Ramos (cell line): Measurements from ENCODE around the gene MTUS2.

ENCODE experiments used
- in situ Hi-C: fragments of 300-500 bp; cut with MboI; formaldehyde crosslinking; loops from one replicate; pipeline ENCODE4 v1.14.3; 2022; ENCODE audit warnings: low sequenced_read_pairs; ENCODE audit not compliant: unreplicated experiment

Gene MTUS2

GRCh38 chr13:29020314-29020713 is 200.2 kb downstream of the MTUS2 start:
- in situ Hi-C loops: no loop called here

- in situ Hi-C loops: no loop called here
Measured at GRCh38 chr13:29021311-29021710, 201.2 kb downstream of the MTUS2 start.

- in situ Hi-C loops: no loop called here
Measured at GRCh38 chr13:29021717-29022116, 201.6 kb downstream of the MTUS2 start.

GRCh38 chr13:29022410-29022809 is 202.3 kb downstream of the MTUS2 start:
- in situ Hi-C loops: no loop called here

- in situ Hi-C loops: no loop called here
Measured at GRCh38 chr13:29022968-29023367, 202.8 kb downstream of the MTUS2 start.

- in situ Hi-C loops: no loop called here
Measured at GRCh38 chr13:29024783-29025182, 204.6 kb downstream of the MTUS2 start.

- in situ Hi-C loops: no loop called here
Measured at GRCh38 chr13:29028868-29029267, 208.7 kb downstream of the MTUS2 start.

GRCh38 chr13:29038700-29039099 is 218.6 kb downstream of the MTUS2 start:
- in situ Hi-C loops: no loop called here

GRCh38 chr13:29039212-29039611 is 219.1 kb downstream of the MTUS2 start:
- in situ Hi-C loops: no loop called here

- in situ Hi-C loops: no loop called here
Measured at GRCh38 chr13:29046588-29046987, 226.4 kb downstream of the MTUS2 start.

GRCh38 chr13:29049524-29049923 is 229.4 kb downstream of the MTUS2 start:
- in situ Hi-C loops: no loop called here

- in situ Hi-C loops: no loop called here
Measured at GRCh38 chr13:29050719-29051118, 230.6 kb downstream of the MTUS2 start.

GRCh38 chr13:29059800-29060199 is 239.7 kb downstream of the MTUS2 start:
- in situ Hi-C loops: no loop called here

GRCh38 chr13:29065142-29065541 is 245.0 kb downstream of the MTUS2 start:
- in situ Hi-C loops: no loop called here

- in situ Hi-C loops: no loop called here
Measured at GRCh38 chr13:29067306-29067945, 247.3 kb downstream of the MTUS2 start.

GRCh38 chr13:29073755-29074154 is 253.6 kb downstream of the MTUS2 start:
- in situ Hi-C loops: no loop called here

GRCh38 chr13:29077051-29077813 is 257.1 kb downstream of the MTUS2 start:
- in situ Hi-C loops: no loop called here

- in situ Hi-C loops: no loop called here
Measured at GRCh38 chr13:29081036-29081435, 260.9 kb downstream of the MTUS2 start.

- in situ Hi-C loops: no loop called here
Measured at GRCh38 chr13:29081697-29082440, 261.7 kb downstream of the MTUS2 start.

GRCh38 chr13:29099781-29100406 is 279.8 kb downstream of the MTUS2 start:
- in situ Hi-C loops: no loop called here

GRCh38 chr13:29100758-29101157 is 280.6 kb downstream of the MTUS2 start:
- in situ Hi-C loops: no loop called here
